ENCODE results near the gene RASSF1. TPM values are rescaled to one million over a fixed set of nuclear protein-coding genes. Genes with fewer than 3 reads are reported as not detected.

Gene RASSF1
- total and polyA plus RNA-seq, 2 donors (not counting 3 experiments of a cell fraction or from before 2014, with no cell fraction given), result 31.9 to 59.7 TPM

DNA sequence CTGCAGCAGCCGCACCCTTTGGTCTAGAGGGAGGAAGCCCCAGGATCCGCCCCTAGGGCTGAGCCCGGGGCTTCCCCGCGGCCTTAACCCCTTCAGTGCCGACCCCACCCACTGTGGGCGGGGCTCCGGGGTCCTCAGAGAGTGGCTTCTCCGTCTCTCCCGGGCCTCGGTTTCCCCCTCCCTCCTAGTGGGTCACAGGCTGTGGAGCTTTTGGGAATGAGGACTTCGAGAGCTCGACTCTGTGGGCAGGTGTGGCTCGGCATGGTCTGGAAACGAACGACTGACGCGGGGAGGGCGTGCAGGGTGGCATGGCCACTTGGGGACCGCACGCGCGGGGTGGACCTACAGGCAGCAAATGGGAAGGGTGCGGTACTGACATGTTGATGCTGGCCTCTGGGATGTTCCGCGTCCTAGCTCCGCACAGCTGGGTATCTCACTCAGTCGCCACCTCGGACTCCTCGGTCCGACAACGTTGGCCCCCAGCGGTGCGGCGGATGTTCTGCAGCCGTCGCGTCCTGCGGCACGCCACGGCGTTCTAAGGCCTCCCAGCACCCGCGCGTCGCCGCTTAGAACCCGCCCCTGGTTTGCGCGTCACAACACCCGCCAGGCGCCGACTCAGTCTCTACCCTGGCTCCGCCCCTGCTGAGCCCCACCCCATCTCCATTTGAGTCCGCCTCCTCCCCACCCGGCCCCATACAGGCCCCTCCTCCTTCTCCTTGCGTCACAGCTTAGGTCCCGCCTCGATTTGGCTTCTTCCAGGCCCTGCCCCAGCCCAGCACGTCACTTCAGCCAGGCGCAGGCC lies 41.6 kb downstream of the RASSF1 start, which contains the start of the genes HYAL3 and NAA80:
TSS of gene HYAL3 (minus strand) at position 570 of the 802 bp plus-strand sequence. CDS start 3,803 bp downstream, outside the sequence.
TSS of gene NAA80 (minus strand) at position 570 of the 802 bp plus-strand sequence. CDS start 1,942 bp downstream, outside the sequence.
- ChIA-PET POLR2A (interaction anchor here (1.0 to 1.5 kb wide), 5 partner anchors 16 to 64 kb away, joined by 3 to 5 read pairs (median 3); no protein-coding TSS in a partner anchor), CTCF (interaction anchor here (0.9 to 2.6 kb wide), 6 partner anchors 19 to 73 kb away, joined by 3 to 36 read pairs (median 4); partner anchors contain the start of genes HYAL2 and TUSC2)
- FAIRE-seq (peak; percentile 100), DNase-seq (ENCODE audit: low read depth, low spot score) (peak; percentile 100)
- Histone ChIP-seq H3K27me3 (ENCODE audit: control insufficient read depth in 2 of 2, insufficient read depth in 2 of 2, low read length in 2 of 2) (no peaks in the 10 kb centered on the region), H3K79me2 (ENCODE audit: control insufficient read depth, insufficient read depth, low read length) (no peaks in the 10 kb centered on the region), H3K36me3 (ENCODE audit: control insufficient read depth in 2 of 2, extremely low read depth in 1 of 2, insufficient read depth in 2 of 2, low read length in 2 of 2) (no peaks in the 10 kb centered on the region), H4K20me1 (replicated peaks; ENCODE audit: control insufficient read depth, extremely low read depth, insufficient read depth, low read length) (no peaks in the 10 kb centered on the region), H3K9me1 (replicated peaks; ENCODE audit: control insufficient read depth, extremely low read depth, insufficient read depth, low read length) (no peaks in the 10 kb centered on the region), H3K4me3 (replicated peaks in 1 of 3; ENCODE audit: insufficient read depth in 1 of 3, low read depth in 1 of 3, low read length in 3 of 3) (peak within 1 kb of the TSS; percentile 51 to 69 (median 64)), H3K9me3 (replicated peaks; ENCODE audit: control insufficient read depth, insufficient read depth, low read length) (no peaks in the 10 kb centered on the region), H3K4me2 (ENCODE audit: insufficient read depth, low read length) (peak within 1 kb of the TSS; percentile 79), H3K4me1 (ENCODE audit: control insufficient read depth, extremely low read depth, insufficient read depth, low read length) (peaks cover 25% of the 10 kb centered on the region), H3K9ac (replicated peaks; ENCODE audit: extremely low read depth, insufficient read depth, low read length) (peak within 1 kb of the TSS; percentile 75), H2AFZ (ENCODE audit: low read depth, low read length) (peak within 1 kb of the TSS; percentile 79), H3K27ac (ENCODE audit: insufficient read depth, low read depth, low read length) (peak within 1 kb of the TSS; percentile 70)
- no TSS peak for BruUV-seq (replicated peaks)
- dilution Hi-C loops (cut with MboI; ENCODE audit: extremely low pct_ligation_motif_present, low sequenced_read_pairs), result no loop called here
- TF ChIP-seq FOS (IDR thresholded peaks at IDR 0.05; ENCODE audit: borderline replicate concordance, insufficient read depth, low read length), result no peak
- TF ChIP-seq POLR2A (IDR thresholded peaks at IDR 0.05; ENCODE audit: low read depth, low read length), result peak; percentile 97
- peak; percentile 92 for TF ChIP-seq POLR2AphosphoS5 (IDR thresholded peaks at IDR 0.05; ENCODE audit: insufficient read depth, low read depth, low read length)
- TF ChIP-seq GATA2 (IDR thresholded peaks at IDR 0.05; ENCODE audit: insufficient read depth, insufficient read length, low read depth, low read length), result no peak
- TF ChIP-seq, protein P1, sequence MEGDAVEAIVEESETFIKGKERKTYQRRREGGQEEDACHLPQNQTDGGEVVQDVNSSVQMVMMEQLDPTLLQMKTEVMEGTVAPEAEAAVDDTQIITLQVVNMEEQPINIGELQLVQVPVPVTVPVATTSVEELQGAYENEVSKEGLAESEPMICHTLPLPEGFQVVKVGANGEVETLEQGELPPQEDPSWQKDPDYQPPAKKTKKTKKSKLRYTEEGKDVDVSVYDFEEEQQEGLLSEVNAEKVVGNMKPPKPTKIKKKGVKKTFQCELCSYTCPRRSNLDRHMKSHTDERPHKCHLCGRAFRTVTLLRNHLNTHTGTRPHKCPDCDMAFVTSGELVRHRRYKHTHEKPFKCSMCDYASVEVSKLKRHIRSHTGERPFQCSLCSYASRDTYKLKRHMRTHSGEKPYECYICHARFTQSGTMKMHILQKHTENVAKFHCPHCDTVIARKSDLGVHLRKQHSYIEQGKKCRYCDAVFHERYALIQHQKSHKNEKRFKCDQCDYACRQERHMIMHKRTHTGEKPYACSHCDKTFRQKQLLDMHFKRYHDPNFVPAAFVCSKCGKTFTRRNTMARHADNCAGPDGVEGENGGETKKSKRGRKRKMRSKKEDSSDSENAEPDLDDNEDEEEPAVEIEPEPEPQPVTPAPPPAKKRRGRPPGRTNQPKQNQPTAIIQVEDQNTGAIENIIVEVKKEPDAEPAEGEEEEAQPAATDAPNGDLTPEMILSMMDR (IDR thresholded peaks at IDR 0.05; ENCODE audit: extremely low read depth in 1 of 2, insufficient read depth in 1 of 2, low read depth in 1 of 2, low read length in 2 of 2), result peak in 1 of 2 donors; percentile 39
- TF ChIP-seq MYC (IDR thresholded peaks at IDR 0.05; ENCODE audit: low read depth, low read length), result no peak
- no peak for TF ChIP-seq EZH2 (IDR thresholded peaks at IDR 0.05; ENCODE audit: borderline replicate concordance, low read depth, low read length, severe bottlenecking)
- TF ChIP-seq, protein P2, sequence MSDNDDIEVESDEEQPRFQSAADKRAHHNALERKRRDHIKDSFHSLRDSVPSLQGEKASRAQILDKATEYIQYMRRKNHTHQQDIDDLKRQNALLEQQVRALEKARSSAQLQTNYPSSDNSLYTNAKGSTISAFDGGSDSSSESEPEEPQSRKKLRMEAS (IDR thresholded peaks at IDR 0.05; ENCODE audit: insufficient read depth, insufficient read length), result peak; percentile 70
- TF ChIP-seq JUN (IDR thresholded peaks at IDR 0.05; ENCODE audit: borderline replicate concordance, insufficient read depth, insufficient read length, low read depth), result no peak
- intact Hi-C loops (cut with micrococcal nuclease), result loop anchor here (1.0 to 2.0 kb wide), 4 partner anchors 24 to 60 kb away; partner anchors contain the start of gene TMEM115

All from endothelial cell of umbilical vein (primary cell).